Measurements from ENCODE around the gene ETV6. TPM values are rescaled to one million over a fixed set of nuclear protein-coding genes. Genes with fewer than 3 reads are reported as not detected.

The ETV6 gene
- polyA plus RNA-seq, 3 donors: 6.8 to 45.1 (median 11.7) TPM

DNA sequence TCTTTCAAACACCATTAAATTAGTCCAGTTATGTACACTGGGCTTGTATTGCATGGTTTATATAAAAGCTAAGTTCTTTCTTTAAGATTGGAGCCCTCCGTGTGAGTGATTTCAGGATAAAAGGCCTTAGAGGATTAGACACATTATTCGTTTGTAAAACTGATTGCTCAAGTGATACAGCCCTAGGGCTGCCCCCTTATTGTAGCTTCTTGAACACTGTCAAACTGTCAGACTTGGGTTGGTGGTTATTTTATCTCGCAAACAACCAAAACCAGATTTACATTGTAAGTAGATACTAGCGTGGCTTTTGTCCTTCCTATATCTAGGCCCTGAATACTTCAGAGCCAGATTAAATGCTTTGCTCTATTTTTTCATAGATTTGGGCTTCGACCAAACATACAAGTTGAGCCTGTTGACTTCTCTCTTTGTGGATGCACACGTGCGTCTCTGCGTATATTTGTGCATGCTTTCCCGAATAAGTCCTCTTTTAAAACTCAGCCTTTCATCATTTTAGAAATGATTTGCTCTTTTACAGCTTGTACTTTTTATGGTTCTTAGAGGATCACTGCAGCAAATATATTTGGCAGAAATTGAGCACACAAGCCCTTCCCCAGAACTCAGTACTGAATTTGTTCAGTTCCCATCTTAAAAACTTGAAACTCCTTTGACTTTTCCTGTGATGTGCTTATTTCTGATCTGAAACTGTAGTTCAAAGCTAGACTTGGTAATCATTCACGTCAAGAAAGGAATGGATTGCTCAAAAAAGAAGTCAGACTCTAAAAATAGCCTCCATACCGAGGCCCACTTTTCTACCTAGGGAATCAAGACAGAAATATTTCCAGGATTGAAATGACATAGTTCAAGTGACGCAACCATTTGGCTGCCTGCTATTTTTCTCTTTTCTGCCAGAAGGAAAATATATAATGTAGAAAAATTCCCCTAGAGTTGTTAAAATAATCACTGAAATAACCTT lies 129.5 kb downstream of the ETV6 start:
- DNase-seq: no peak
- intact Hi-C loops (cut with micrococcal nuclease): no loop called here
- TF ChIP-seq, protein P1, sequence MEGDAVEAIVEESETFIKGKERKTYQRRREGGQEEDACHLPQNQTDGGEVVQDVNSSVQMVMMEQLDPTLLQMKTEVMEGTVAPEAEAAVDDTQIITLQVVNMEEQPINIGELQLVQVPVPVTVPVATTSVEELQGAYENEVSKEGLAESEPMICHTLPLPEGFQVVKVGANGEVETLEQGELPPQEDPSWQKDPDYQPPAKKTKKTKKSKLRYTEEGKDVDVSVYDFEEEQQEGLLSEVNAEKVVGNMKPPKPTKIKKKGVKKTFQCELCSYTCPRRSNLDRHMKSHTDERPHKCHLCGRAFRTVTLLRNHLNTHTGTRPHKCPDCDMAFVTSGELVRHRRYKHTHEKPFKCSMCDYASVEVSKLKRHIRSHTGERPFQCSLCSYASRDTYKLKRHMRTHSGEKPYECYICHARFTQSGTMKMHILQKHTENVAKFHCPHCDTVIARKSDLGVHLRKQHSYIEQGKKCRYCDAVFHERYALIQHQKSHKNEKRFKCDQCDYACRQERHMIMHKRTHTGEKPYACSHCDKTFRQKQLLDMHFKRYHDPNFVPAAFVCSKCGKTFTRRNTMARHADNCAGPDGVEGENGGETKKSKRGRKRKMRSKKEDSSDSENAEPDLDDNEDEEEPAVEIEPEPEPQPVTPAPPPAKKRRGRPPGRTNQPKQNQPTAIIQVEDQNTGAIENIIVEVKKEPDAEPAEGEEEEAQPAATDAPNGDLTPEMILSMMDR (IDR thresholded peaks at IDR 0.05): no peak
- Histone ChIP-seq H2AFZ (ENCODE audit: insufficient read depth, low read depth, low read length, poor library complexity, severe bottlenecking) (no peak overlapping the region), H3K9me3 (replicated peaks in 1 of 2; ENCODE audit: control insufficient read depth in 1 of 2, insufficient read depth in 1 of 2, low read length in 2 of 2) (no peaks in the 10 kb centered on the region), H3K79me2 (ENCODE audit: insufficient read depth, low read length) (peaks cover 100% of the 10 kb centered on the region), H3K27ac (ENCODE audit: low read depth in 1 of 2, low read length in 2 of 2) (peak overlapping the region in 1 of 2 donors; percentile 49), H4K20me1 (ENCODE audit: insufficient read depth, low read length) (peaks cover 67% of the 10 kb centered on the region), H3K36me3 (replicated peaks in 1 of 2; ENCODE audit: control insufficient read depth in 1 of 2, insufficient read depth in 2 of 2, low read length in 2 of 2) (peaks cover 2 to 28% of the 10 kb centered on the region in 2 donors), H3K9ac (ENCODE audit: insufficient read depth, low read length, poor library complexity, severe bottlenecking) (no peak overlapping the region), H3K4me2 (replicated peaks; ENCODE audit: extremely low read depth, low read length, poor library complexity, severe bottlenecking) (no peak overlapping the region), H3K27me3 (ENCODE audit: control insufficient read depth in 2 of 2, insufficient read depth in 2 of 2, low read length in 2 of 2) (no peaks in the 10 kb centered on the region), H3K4me3 (replicated peaks in 1 of 3; ENCODE audit: low read depth in 2 of 3, low read length in 3 of 3) (no peak overlapping the region), H3K4me1 (ENCODE audit: control insufficient read depth in 1 of 2, insufficient read depth in 2 of 2, low read length in 2 of 2) (peaks cover 31 to 42% of the 10 kb centered on the region in 2 donors)
- 36% methylated on average over 5 of the region's 12 CpGs for WGBS (ENCODE audit: insufficient coverage)
- peak overlapping the region in 2 of 7 donors; percentile 18 to 63 for H3K27ac Mint-ChIP-seq
- no peaks in the 10 kb centered on the region for H3K9me3 Mint-ChIP-seq
- no peaks in the 10 kb centered on the region for H3K27me3 Mint-ChIP-seq (ENCODE audit: low read depth in 3 of 3)
- no peak overlapping the region for H3K4me3 Mint-ChIP-seq
- H3K36me3 Mint-ChIP-seq: peaks cover 33 to 39% of the 10 kb centered on the region in 2 donors
- peaks cover 58% of the 10 kb centered on the region for H3K4me1 Mint-ChIP-seq

DNA sequence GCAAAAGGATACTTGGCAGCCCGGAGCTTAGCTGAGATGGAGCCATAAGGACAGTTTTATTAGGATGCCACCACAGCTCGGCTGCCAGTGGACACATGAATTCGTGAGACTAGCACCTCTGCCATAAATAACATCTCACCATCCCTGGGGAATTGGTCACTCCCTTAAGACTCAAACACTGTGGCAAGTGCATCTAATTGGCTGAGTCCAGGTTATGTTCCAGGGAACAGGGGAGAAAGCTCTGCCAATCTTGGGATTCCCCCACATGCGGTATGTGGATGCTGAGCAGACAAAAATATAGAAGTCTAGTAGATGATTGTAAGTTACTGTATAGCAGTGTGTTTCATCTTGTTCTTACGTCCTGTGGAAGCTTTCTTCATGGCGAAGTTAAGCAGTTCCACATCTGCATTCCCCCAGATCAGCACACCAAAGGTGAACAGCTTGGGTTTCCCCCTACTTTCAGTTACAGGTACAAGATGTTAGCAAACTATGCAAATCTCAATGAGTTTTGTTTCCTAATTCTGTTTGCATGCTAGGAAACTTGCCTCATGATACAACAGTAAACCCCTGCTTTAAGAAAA lies 131.1 kb downstream of the ETV6 start:
- H4K20me1 ChIP-seq (ENCODE audit: insufficient read depth, low read length): peaks cover 77% of the 10 kb centered on the region
- Mint-ChIP-seq H3K4me1 (peaks cover 56% of the 10 kb centered on the region), H3K4me3 (no peak overlapping the region), H3K36me3 (peaks cover 31 to 47% of the 10 kb centered on the region in 2 donors), H3K27me3 (ENCODE audit: low read depth in 3 of 3) (no peaks in the 10 kb centered on the region), H3K27ac (peak overlapping the region in 4 of 7 donors; percentile 1 to 39 (median 26)), H3K9me3 (peaks cover 0 to 2% (median 0%) of the 10 kb centered on the region in 7 donors)
- H3K36me3 ChIP-seq (replicated peaks in 1 of 2; ENCODE audit: control insufficient read depth in 1 of 2, insufficient read depth in 2 of 2, low read length in 2 of 2): peaks cover 2 to 26% of the 10 kb centered on the region in 2 donors
- H3K79me2 ChIP-seq (ENCODE audit: insufficient read depth, low read length): peaks cover 100% of the 10 kb centered on the region
- no peak overlapping the region for H3K4me2 ChIP-seq (replicated peaks; ENCODE audit: extremely low read depth, low read length, poor library complexity, severe bottlenecking)
- intact Hi-C loops (cut with micrococcal nuclease): no loop called here
- H3K4me3 ChIP-seq (replicated peaks in 1 of 3; ENCODE audit: low read depth in 2 of 3, low read length in 3 of 3): no peak overlapping the region
- H3K27ac ChIP-seq (ENCODE audit: low read depth in 1 of 2, low read length in 2 of 2): peak overlapping the region in 1 of 2 donors; percentile 12
- WGBS (ENCODE audit: insufficient coverage): 100% methylated on average over 3 of the region's 6 CpGs
- TF ChIP-seq, protein P1 (IDR thresholded peaks at IDR 0.05): no peak
- peak in 1 of 3 donors; percentile 27 for DNase-seq
- no peaks in the 10 kb centered on the region for H3K9me3 ChIP-seq (replicated peaks in 1 of 2; ENCODE audit: control insufficient read depth in 1 of 2, insufficient read depth in 1 of 2, low read length in 2 of 2)
- H2AFZ ChIP-seq (ENCODE audit: insufficient read depth, low read depth, low read length, poor library complexity, severe bottlenecking): no peak overlapping the region
- H3K27me3 ChIP-seq (ENCODE audit: control insufficient read depth in 2 of 2, insufficient read depth in 2 of 2, low read length in 2 of 2): no peaks in the 10 kb centered on the region
- no peak overlapping the region for H3K9ac ChIP-seq (ENCODE audit: insufficient read depth, low read length, poor library complexity, severe bottlenecking)
- peaks cover 15 to 33% of the 10 kb centered on the region in 2 donors for H3K4me1 ChIP-seq (ENCODE audit: control insufficient read depth in 1 of 2, insufficient read depth in 2 of 2, low read length in 2 of 2)

All from CD14-positive monocyte (primary cell).